Coronary artery (tissue), 2 donors: ENCODE results near the gene NOS3.
"Not testable (repeated sequence)": the region's sequence is repeated elsewhere in the genome, so short reads cannot be mapped to it uniquely, and the experiment has no call there.

Experiments used
- DNase-seq: peaks from one replicate; pipeline ENCODE4 v3.0.0-alpha.2; 2017; ENCODE audit warnings: low spot score
- H3K27ac ChIP-seq, 2 donors: fragments of 200-600 bp; sonication (generic); one replicate each; pipeline ENCODE4 v1.5.1; 2016 to 2019
- H3K4me3 ChIP-seq: fragments of 200-600 bp; sonication (generic); 2 replicates; pipeline ENCODE4 v1.5.1; 2016; ENCODE audit warnings: mild to moderate bottlenecking, moderate library complexity
- CTCF ChIP-seq: fragments of 200-600 bp; sonication (generic); IDR thresholded peaks from one replicate; pipeline ENCODE4 v1.5.1; 2019; ENCODE audit warnings: antibody characterized with exemption

NOS3 gene

GRCh38 chr7:151010037-151010306 is 19.2 kb downstream of the NOS3 start:
- no peak overlapping the region for H3K4me3 ChIP-seq
- no peak for TF ChIP-seq CTCF
- DNase-seq, result no peak
- H3K27ac ChIP-seq, result no peak overlapping the region

- Histone ChIP-seq H3K4me3 (no peak overlapping the region), H3K27ac (peak overlapping the region in 1 of 2 donors; percentile 54)
- no peak for DNase-seq
- TF ChIP-seq CTCF, result no peak
These were observed 19.7 kb downstream of the NOS3 start for GRCh38 chr7:151010307-151011096.

GRCh38 chr7:151011097-151011409 is 20.2 kb downstream of the NOS3 start:
- no peak for TF ChIP-seq CTCF
- no peak for DNase-seq
- no peak overlapping the region for H3K27ac ChIP-seq
- H3K4me3 ChIP-seq, result no peak overlapping the region

- H3K27ac ChIP-seq, DNase-seq: not testable (repeated sequence)
These were observed 20.8 kb downstream of the NOS3 start for GRCh38 chr7:151011616-151012015.

GRCh38 chr7:151012031-151012692 is 21.3 kb downstream of the NOS3 start:
- TF ChIP-seq CTCF, result no peak
- Histone ChIP-seq H3K4me3 (no peak overlapping the region), H3K27ac (no peak overlapping the region)
- DNase-seq, result no peak

More at GRCh38 chr7:151011616-151012015, 20.8 kb downstream of the NOS3 start:
- H3K4me3 ChIP-seq, result not testable (repeated sequence)

- peak; percentile 27 for TF ChIP-seq CTCF
- DNase-seq, result no peak
- H3K4me3 ChIP-seq, result peak overlapping the region; percentile 64
- H3K27ac ChIP-seq, result no peak overlapping the region
These were observed 22.1 kb downstream of the NOS3 start for GRCh38 chr7:151012911-151013347.

GRCh38 chr7:151013356-151013732 is 22.5 kb downstream of the NOS3 start:
- DNase-seq, result no peak
- Histone ChIP-seq H3K4me3 (peak overlapping the region; percentile 64), H3K27ac (no peak overlapping the region)
- TF ChIP-seq CTCF, result no peak
